ENCODE measurements around the gene SECTM1.

Gene SECTM1

GRCh38 chr17:82319619-82320062 is 13.9 kb downstream of the SECTM1 start:
- no peak overlapping the region for H3K4me3 ChIP-seq (replicated peaks; ENCODE audit: low read depth, low read length)
- no peak for DNase-seq (ENCODE audit: extremely low read depth, low read depth)
- TF ChIP-seq, protein P1, sequence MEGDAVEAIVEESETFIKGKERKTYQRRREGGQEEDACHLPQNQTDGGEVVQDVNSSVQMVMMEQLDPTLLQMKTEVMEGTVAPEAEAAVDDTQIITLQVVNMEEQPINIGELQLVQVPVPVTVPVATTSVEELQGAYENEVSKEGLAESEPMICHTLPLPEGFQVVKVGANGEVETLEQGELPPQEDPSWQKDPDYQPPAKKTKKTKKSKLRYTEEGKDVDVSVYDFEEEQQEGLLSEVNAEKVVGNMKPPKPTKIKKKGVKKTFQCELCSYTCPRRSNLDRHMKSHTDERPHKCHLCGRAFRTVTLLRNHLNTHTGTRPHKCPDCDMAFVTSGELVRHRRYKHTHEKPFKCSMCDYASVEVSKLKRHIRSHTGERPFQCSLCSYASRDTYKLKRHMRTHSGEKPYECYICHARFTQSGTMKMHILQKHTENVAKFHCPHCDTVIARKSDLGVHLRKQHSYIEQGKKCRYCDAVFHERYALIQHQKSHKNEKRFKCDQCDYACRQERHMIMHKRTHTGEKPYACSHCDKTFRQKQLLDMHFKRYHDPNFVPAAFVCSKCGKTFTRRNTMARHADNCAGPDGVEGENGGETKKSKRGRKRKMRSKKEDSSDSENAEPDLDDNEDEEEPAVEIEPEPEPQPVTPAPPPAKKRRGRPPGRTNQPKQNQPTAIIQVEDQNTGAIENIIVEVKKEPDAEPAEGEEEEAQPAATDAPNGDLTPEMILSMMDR (IDR thresholded peaks at IDR 0.05; ENCODE audit: low read depth, low read length, missing control alignments) = no peak

GRCh38 chr17:82318772-82319606 is 14.6 kb downstream of the SECTM1 start:
- DNase-seq (ENCODE audit: extremely low read depth, low read depth) = no peak
- TF ChIP-seq, protein P1 (IDR thresholded peaks at IDR 0.05; ENCODE audit: low read depth, low read length, missing control alignments) = no peak
- H3K4me3 ChIP-seq (replicated peaks; ENCODE audit: low read depth, low read length) = no peak overlapping the region

- no peak overlapping the region for H3K4me3 ChIP-seq (replicated peaks; ENCODE audit: low read depth, low read length)
- TF ChIP-seq, protein P1 (IDR thresholded peaks at IDR 0.05; ENCODE audit: low read depth, low read length, missing control alignments) = no peak
- no peak for DNase-seq (ENCODE audit: extremely low read depth, low read depth)
These were observed 15.4 kb downstream of the SECTM1 start for GRCh38 chr17:82318169-82318498.

GRCh38 chr17:82317394-82318168 is 16.0 kb downstream of the SECTM1 start, which contains the start of gene CD7:
TSS of gene CD7 (minus strand) at chr17:82317608. CDS start at chr17:82317495, 113 bp downstream.
- TF ChIP-seq, protein P1 (IDR thresholded peaks at IDR 0.05; ENCODE audit: low read depth, low read length, missing control alignments) = no peak
- H3K4me3 ChIP-seq (replicated peaks; ENCODE audit: low read depth, low read length) = no peak within 1 kb of the TSS
- DNase-seq (ENCODE audit: extremely low read depth, low read depth) = no peak

DNA sequence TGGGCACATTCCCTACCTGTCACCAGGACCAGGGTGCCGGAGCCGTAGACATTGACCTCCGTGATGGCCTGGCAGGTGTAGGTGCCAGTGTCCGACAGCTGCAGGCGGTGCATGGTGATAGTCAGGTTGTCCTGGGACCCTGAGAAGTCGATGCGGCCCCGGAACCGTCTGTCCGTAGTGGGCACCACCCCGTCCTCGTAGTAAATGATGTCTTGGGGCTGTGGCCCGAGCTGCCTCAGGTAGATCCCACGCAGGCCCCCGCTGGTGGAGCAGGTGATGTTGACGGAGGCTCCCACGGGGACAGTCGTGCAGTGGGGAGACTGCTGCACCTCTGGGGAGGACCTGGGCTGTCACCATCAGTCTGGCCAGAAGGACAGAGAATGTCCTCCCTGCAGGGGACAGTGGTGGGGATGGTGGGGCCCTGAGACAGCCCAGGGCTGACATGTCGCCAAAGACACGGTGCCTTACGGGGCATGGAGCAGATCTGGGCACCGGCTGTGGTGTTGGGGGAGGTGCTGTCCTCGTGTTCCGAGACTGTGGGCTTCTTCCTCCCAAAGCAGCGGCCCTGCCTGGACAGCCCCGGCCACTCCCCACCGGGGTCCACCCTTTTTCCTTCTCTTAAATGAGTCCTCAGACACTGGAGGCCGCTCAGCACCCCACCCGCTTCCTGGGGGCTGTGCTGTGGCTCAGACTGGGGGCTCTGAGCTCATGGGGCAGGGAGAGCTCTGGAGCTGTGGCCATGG is 16.7 kb downstream of the SECTM1 start:
- no peak overlapping the region for H3K4me3 ChIP-seq (replicated peaks; ENCODE audit: low read depth, low read length)
- TF ChIP-seq, protein P1 (IDR thresholded peaks at IDR 0.05; ENCODE audit: low read depth, low read length, missing control alignments) = no peak
- DNase-seq (ENCODE audit: extremely low read depth, low read depth) = no peak

DNA sequence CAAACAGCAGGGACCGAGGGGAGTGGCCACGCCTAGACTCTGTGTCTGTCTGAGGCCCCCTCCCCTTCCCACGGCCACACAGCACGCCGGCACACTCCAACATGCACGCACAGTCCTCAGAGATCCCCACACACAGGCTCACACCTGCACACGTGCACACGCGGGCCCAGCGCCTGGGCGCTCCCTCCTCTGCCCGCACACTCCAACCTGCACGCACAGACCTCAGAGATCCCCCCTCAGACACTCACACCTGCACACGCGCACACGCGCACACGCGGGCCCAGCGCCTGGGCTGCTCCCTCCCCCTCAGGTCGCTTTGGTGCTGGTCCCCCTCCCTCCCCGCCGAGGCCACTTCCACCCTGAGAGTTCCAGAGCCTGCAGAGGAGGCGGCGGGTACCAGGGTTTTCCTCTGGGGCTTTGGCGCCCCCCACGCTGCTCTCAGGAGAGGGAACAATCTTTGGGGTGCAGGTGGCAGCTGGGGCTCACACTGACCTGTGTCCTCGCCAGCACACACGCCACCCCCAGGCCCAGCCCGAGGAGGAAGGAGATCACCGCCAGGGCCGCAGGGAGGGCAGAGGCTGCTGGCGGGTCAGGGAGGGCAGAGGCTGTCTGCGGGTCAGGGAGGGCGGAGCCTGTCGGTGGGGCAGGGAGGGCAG is 17.7 kb downstream of the SECTM1 start:
- DNase-seq (ENCODE audit: extremely low read depth, low read depth) = no peak
- TF ChIP-seq, protein P1 (IDR thresholded peaks at IDR 0.05; ENCODE audit: low read depth, low read length, missing control alignments) = no peak
- no peak overlapping the region for H3K4me3 ChIP-seq (replicated peaks; ENCODE audit: low read depth, low read length)

All from HFF-Myc (cell line).